SKM-1 (cell line): ENCODE data around the gene CXCL13.
"Not testable (repeated sequence)": the region's sequence is repeated elsewhere in the genome, so short reads cannot be mapped to it uniquely, and the experiment has no call there.

Source experiments
- DNase-seq: peaks from one replicate; lab custom pipeline; 2025; ENCODE audit not compliant: unreplicated experiment; lab: John Stamatoyannopoulos, UW

The CXCL13 gene

DNA sequence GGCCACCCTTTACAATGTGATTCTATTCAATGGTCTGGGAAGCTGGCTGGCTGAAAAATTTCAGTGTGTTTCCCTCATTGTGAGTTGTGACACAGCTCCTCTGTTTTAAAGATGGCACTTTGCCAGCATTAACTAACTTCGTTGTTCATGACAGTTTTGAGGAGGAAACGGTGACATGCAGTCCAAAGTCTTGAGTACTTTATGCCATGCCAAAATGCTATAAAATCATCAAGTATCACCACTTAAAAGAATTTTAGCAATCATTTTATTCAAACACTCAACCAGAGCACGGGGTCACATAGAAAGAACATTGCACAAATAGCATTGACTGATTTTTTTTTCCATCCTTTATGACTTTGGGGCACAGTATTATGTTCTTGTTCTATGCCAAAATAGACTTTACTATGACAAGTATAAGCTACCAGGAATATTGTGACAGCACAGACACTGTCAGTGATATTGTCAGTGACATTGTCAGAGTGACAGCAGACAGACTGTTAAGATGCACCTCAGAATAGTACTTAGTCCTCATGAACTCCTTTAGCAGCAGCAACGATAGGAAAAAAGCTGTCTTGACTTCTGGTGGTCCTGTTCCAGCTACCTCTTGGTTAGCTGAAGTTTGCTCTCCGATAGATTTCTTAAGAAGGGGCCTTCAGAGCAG lies 46.7 kb downstream of the CXCL13 start:
- DNase-seq, result no peak

GRCh38 chr4:77653162-77653758 lies 47.6 kb downstream of the CXCL13 start:
- no peak for DNase-seq

GRCh38 chr4:77660318-77660717 lies 54.7 kb downstream of the CXCL13 start:
- not testable (repeated sequence) for DNase-seq
